K562 (cell line): ENCODE measurements around the gene HPCAL1.

Source experiments
- CTCF ChIP-seq, 3 experiments: IDR thresholded peaks in 2 of 3; conservative IDR thresholded peaks in 1 of 3; 2 replicates each; pipeline ENCODE4 v1.5.1; 2011 to 2012; ENCODE audit warnings: low read length in 3 of 3, mild to moderate bottlenecking in 3 of 3, control low read depth in 2 of 3, improper control_type of control experiment in 1 of 3, inconsistent platforms in 1 of 3, low read depth in 1 of 3, mixed read lengths in 1 of 3, moderate library complexity in 1 of 3; ENCODE audit not compliant: insufficient read depth in 2 of 3
- EZH2 ChIP-seq: IDR thresholded peaks from 2 replicates; pipeline ENCODE4 v1.6.1; 2012; ENCODE audit warnings: low read depth, mild to moderate bottlenecking, inconsistent platforms, low read length, borderline replicate concordance
- NRF1 ChIP-seq, 2 experiments: fragments of 450-650 bp; IDR thresholded peaks in 1 of 2; conservative IDR thresholded peaks in 1 of 2; 2 replicates each; pipeline ENCODE4 v1.6.1; 2014; ENCODE audit warnings: mild to moderate bottlenecking in 2 of 2
- POLR2A ChIP-seq: fragments of 450-650 bp; conservative IDR thresholded peaks from 2 replicates; pipeline ENCODE4 v1.6.1; 2016
- RCOR1 ChIP-seq, 2 experiments: IDR thresholded peaks; 2 replicates each; pipeline ENCODE4 v1.6.1; 2012; ENCODE audit warnings: low read depth in 2 of 2, low read length in 2 of 2, borderline replicate concordance in 1 of 2, improper control_type of control experiment in 1 of 2
- SETDB1 ChIP-seq: IDR thresholded peaks from one replicate; pipeline ENCODE4 v1.6.1; 2012; ENCODE audit warnings: low read length, control low read depth, inconsistent platforms
- SMC3 ChIP-seq: conservative IDR thresholded peaks from 2 replicates; pipeline ENCODE4 v1.6.1; 2011; ENCODE audit warnings: low read depth, low read length, improper control_type of control experiment; ENCODE audit not compliant: insufficient read depth
- ZC3H4 ChIP-seq: sonication (generic); formaldehyde crosslinking; IDR thresholded peaks from 2 replicates; pipeline ENCODE4 v1.9.0; 2021; ENCODE audit warnings: missing genetic modification reagents, borderline replicate concordance
- ZFP36 ChIP-seq: fragments of 150-350 bp; IDR thresholded peaks from 2 replicates; pipeline ENCODE4 v1.6.1; 2018; ENCODE audit warnings: low read length, low read depth; ENCODE audit not compliant: partially characterized antibody
- ZNF511 ChIP-seq: sonication (generic); formaldehyde crosslinking; IDR thresholded peaks from 2 replicates; pipeline ENCODE4 v1.8.0; 2022; ENCODE audit warnings: mild to moderate bottlenecking, missing genetic modification reagents

GRCh38 chr2:10431797-10432196 is 129.1 kb downstream of the HPCAL1 start:
- TF ChIP-seq ZFP36, result no peak
- TF ChIP-seq RCOR1 (IDR thresholded peaks at IDR 0.05; ENCODE audit: borderline replicate concordance in 1 of 2, low read depth in 2 of 2, low read length in 2 of 2), result no peak
- TF ChIP-seq NRF1 (conservative IDR thresholded peaks at IDR 0.05 in 1 of 2, IDR thresholded peaks at IDR 0.05 in 1 of 2), result no peak
- no peak for TF ChIP-seq SMC3
- TF ChIP-seq ZNF511 (CRISPR knock-in tag), result no peak
- no peak for TF ChIP-seq POLR2A
- TF ChIP-seq SETDB1, result no peak
- no peak for TF ChIP-seq ZC3H4 (CRISPR knock-in tag)
- TF ChIP-seq CTCF (IDR thresholded peaks at IDR 0.05 in 2 of 3, conservative IDR thresholded peaks at IDR 0.05 in 1 of 3; ENCODE audit: insufficient read depth in 2 of 3, low read depth in 1 of 3, low read length in 3 of 3), result no peak
- TF ChIP-seq EZH2, result no peak
